ENCODE data around the gene CLBA1. TPM values are rescaled to one million over a fixed set of nuclear protein-coding genes. Genes with fewer than 3 reads are reported as not detected.
A peak's percentile ranks its signal among the peaks of the same experiment; 100 is the strongest.

The CLBA1 gene
- total and polyA plus RNA-seq, 11 donors: 0.76 to 3.7 (median 2.6) TPM

- ATAC-seq (no peak), DNase-seq (peak in 1 of 5 donors; percentile 18)
- intact Hi-C loops (cut with DNase I): no loop called here
- no peaks in the 10 kb centered on the region for H3K9me3 ChIP-seq
- H3K4me3 ChIP-seq: no peak overlapping the region
- H3K27ac ChIP-seq: no peak overlapping the region
- no peaks in the 10 kb centered on the region for H3K4me1 ChIP-seq
- TF ChIP-seq CTCF (IDR thresholded peaks at IDR 0.05) (no peak), POLR2A (IDR thresholded peaks at IDR 0.05) (no peak)
- peaks cover 0 to 17% (median 0%) of the 10 kb centered on the region in 9 donors for H3K27me3 ChIP-seq
- WGBS, 4 donors: 80 to 90% (median 88%) methylated on average over 13 of the region's 13 CpGs
- no peaks in the 10 kb centered on the region for H3K36me3 ChIP-seq
Observed at GRCh38 chr14:104953097-104953496, 32.5 kb upstream of the CLBA1 start.

- H3K4me1 ChIP-seq: no peaks in the 10 kb centered on the region
- intact Hi-C loops (cut with DNase I): no loop called here
- no peaks in the 10 kb centered on the region for H3K9me3 ChIP-seq
- peaks cover 0 to 17% (median 0%) of the 10 kb centered on the region in 9 donors for H3K27me3 ChIP-seq
- H3K4me3 ChIP-seq: no peak overlapping the region
- no peak for ATAC-seq
- TF ChIP-seq POLR2A (IDR thresholded peaks at IDR 0.05) (no peak), CTCF (IDR thresholded peaks at IDR 0.05) (no peak)
- H3K27ac ChIP-seq: no peak overlapping the region
- 88 to 93% (median 91%) methylated on average over 25 to 26 of the region's 26 CpGs for WGBS, 4 donors
- DNase-seq: peak in 2 of 5 donors; percentile 21 to 54
- H3K36me3 ChIP-seq: no peaks in the 10 kb centered on the region
Observed at GRCh38 chr14:104953896-104954656, 31.5 kb upstream of the CLBA1 start.

GRCh38 chr14:104954746-104955395 is 30.7 kb upstream of the CLBA1 start:
- TF ChIP-seq POLR2A (IDR thresholded peaks at IDR 0.05) (no peak), CTCF (IDR thresholded peaks at IDR 0.05) (no peak)
- no peaks in the 10 kb centered on the region for H3K9me3 ChIP-seq
- intact Hi-C loops (cut with DNase I): no loop called here
- H3K4me1 ChIP-seq: no peaks in the 10 kb centered on the region
- 71 to 89% (median 86%) methylated on average over 13 of the region's 13 CpGs for WGBS, 4 donors
- ATAC-seq (peak in 1 of 4 donors; percentile 16), DNase-seq (peak in 2 of 5 donors; percentile 8 to 61)
- no peaks in the 10 kb centered on the region for H3K36me3 ChIP-seq
- no peak overlapping the region for H3K4me3 ChIP-seq
- H3K27me3 ChIP-seq: peaks cover 0 to 17% (median 0%) of the 10 kb centered on the region in 9 donors
- H3K27ac ChIP-seq: no peak overlapping the region

- intact Hi-C loops (cut with DNase I): no loop called here
- H3K9me3 ChIP-seq: no peaks in the 10 kb centered on the region
- peaks cover 0 to 17% (median 0%) of the 10 kb centered on the region in 9 donors for H3K27me3 ChIP-seq
- WGBS, 4 donors: 95 to 100% (median 95%) methylated on average over 3 of the region's 3 CpGs
- ATAC-seq (peak in 1 of 4 donors; percentile 21), DNase-seq (no peak)
- no peaks in the 10 kb centered on the region for H3K4me1 ChIP-seq
- no peak overlapping the region for H3K27ac ChIP-seq
- H3K36me3 ChIP-seq: no peaks in the 10 kb centered on the region
- TF ChIP-seq CTCF (IDR thresholded peaks at IDR 0.05) (no peak), POLR2A (IDR thresholded peaks at IDR 0.05) (no peak)
- no peak overlapping the region for H3K4me3 ChIP-seq
Observed at GRCh38 chr14:104955396-104955770, 30.2 kb upstream of the CLBA1 start.

All from heart left ventricle (tissue), 16 donors.